Gastrocnemius medialis (tissue), 4 donors: ENCODE data around the gene CD274.

Experiments
- POLR2A ChIP-seq, 2 donors: fragments of 450-650 bp; IDR thresholded peaks; one replicate each; pipeline ENCODE4 v1.6.1; 2017; ENCODE audit warnings: antibody characterized with exemption in 2 of 2, mild to moderate bottlenecking in 2 of 2, moderate library complexity in 2 of 2
- TF ChIP-seq, protein P1 (sequence below), 5 experiments: fragments of 450-650 bp in 3 of 5; fragments of 200-600 bp in 2 of 5; sonication (generic) in 2 of 5; IDR thresholded peaks in 4 of 5; conservative IDR thresholded peaks in 1 of 5; 1 replicate in 4 of 5; 2 replicates in 1 of 5; pipeline ENCODE4 v1.5.1; 2016 to 2019; ENCODE audit warnings: antibody characterized with exemption in 5 of 5, mild to moderate bottlenecking in 3 of 5, moderate library complexity in 3 of 5

- TF ChIP-seq, protein P1, sequence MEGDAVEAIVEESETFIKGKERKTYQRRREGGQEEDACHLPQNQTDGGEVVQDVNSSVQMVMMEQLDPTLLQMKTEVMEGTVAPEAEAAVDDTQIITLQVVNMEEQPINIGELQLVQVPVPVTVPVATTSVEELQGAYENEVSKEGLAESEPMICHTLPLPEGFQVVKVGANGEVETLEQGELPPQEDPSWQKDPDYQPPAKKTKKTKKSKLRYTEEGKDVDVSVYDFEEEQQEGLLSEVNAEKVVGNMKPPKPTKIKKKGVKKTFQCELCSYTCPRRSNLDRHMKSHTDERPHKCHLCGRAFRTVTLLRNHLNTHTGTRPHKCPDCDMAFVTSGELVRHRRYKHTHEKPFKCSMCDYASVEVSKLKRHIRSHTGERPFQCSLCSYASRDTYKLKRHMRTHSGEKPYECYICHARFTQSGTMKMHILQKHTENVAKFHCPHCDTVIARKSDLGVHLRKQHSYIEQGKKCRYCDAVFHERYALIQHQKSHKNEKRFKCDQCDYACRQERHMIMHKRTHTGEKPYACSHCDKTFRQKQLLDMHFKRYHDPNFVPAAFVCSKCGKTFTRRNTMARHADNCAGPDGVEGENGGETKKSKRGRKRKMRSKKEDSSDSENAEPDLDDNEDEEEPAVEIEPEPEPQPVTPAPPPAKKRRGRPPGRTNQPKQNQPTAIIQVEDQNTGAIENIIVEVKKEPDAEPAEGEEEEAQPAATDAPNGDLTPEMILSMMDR (IDR thresholded peaks at IDR 0.05 in 4 of 5, conservative IDR thresholded peaks at IDR 0.05 in 1 of 5), result no peak
- TF ChIP-seq POLR2A (IDR thresholded peaks at IDR 0.05), result no peak
Measured at GRCh38 chr9:5482194-5482593, 31.9 kb downstream of the CD274 start.
